HG03460 (cell line): ENCODE data around the gene GUK1.

Source experiments
- ATAC-seq: cut with Tn5 transposase; IDR thresholded peaks from one replicate; pipeline ENCODE4 v1.9.1; 2021; ENCODE audit not compliant: unreplicated experiment

GUK1 gene

DNA sequence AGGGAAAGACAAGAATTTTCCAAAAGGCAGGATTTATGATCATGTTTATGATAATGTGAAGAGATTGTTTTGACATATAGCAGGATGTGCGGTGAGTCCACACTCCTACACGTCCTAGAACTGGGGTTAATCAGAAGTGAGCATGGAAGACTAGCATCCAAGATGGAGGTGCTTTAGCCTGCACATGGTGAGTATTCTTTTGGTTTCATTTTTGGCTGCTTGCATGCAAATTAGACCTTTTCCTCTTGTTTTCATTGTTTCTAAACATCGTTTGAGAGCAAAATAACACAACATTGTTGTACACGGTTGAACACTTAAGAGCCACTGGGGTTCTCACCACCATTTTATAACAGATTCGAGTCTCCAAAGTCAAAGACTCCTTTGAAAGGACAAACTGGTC, 14.9 kb upstream of the GUK1 start:
- ATAC-seq: no peak

DNA sequence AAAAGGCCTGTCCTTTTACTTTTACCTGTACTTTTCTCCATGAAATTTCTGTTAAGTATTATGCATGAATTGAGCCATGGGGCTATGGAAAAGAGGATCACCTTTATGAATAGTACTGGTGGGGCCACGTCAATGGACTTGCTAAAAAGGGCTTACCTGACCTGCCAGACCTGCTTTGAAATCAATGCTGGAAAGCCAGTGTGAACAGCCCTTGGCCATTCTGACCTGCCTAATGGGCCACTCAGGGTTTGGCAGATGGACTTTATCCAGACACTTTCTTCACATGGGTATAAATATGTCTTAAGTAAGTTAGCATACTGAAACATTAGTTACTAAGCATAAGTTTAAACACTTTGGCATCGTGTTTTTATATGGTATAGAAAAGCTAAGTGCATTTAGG, 8.3 kb upstream of the GUK1 start:
- no peak for ATAC-seq

DNA sequence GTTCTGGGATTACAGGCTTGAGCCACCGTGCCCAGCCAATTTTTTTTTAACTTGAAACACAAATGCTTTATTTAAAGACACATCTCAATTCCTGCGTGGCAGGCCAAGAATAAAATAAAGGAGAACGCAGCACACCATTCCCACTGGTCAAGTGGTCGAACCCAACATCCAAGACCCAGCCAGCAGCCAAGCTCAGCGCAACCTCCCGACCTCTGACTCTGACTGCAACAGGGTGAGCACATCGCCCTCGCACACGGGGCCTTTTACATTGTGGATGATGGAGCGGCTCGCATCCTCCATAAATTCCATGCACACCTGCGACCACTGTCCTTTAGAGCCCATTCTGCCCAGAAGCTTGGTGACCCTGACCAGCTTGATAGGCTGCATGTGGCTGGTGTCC, 5.5 kb upstream of the GUK1 start:
- ATAC-seq: no peak

DNA sequence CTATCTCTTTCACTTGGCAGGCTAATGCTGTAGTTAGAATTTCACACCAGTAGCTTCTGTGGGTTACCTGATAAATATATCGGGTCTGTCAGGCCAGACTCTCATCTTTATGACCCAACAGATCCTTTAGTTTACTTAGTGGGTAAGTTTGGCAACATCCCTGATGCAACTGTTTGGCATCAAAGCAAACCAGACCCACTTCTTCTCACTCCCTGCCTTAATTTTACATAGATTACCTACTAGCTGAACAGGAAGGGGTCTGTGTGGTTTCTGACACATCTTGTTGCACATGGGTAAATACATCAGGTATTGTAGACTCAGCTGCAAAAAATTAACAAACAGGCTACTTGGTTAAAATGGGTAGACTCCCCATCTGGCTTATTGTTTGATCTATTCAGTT, 3.2 kb upstream of the GUK1 start:
- ATAC-seq: no peak

DNA sequence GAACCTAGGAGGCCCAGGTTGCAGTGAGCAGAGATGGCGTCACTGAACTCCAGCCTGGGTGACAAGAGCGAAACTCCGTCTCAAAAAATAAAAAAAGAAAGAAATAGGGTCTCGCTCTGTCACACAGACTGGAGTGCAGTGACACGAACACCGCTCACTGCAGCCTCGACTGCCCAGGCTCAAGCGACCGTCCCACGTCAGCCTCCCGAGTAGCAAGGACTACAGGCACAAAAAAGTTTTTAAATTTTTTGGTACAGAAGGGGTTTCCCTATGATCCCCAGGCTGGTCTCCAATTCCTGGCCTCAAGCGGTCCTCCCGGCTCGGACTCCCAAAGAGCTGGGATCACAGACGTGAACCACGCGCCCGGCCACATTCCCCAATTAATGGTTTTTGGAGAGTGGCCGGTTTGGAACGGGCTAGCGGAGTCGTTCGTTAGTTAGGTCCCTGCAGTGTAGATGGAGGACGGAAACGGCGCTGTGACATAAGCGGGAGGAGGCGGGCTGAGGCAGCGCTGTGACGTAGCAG, 611 bp upstream of the GUK1 start:
- no peak for ATAC-seq

DNA sequence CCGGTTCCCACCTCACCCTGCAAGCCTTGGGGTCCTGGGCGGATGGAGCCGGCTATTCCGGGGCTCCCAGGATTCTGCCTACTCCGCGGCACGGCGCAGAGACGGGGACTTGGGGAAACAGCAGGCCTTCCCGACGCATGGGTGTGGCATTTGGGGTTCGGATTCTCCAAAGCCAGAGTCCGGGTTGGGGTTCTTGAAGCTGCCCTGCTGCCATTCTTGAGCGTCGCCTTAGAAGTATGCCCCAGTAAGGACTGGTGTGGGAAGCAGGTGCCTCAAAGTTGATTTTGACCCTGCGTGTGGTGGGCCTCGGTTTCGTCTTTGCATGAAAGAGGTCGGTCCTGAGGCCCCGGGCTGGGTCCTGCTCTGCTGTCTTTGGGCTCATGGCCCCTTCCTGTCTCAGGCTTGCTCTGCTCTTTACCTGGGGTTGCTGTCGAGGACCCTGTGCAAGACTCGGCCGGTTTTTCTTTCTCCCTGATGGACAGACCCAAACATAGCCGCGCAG, 696 bp downstream of the GUK1 start:
- no peak for ATAC-seq

DNA sequence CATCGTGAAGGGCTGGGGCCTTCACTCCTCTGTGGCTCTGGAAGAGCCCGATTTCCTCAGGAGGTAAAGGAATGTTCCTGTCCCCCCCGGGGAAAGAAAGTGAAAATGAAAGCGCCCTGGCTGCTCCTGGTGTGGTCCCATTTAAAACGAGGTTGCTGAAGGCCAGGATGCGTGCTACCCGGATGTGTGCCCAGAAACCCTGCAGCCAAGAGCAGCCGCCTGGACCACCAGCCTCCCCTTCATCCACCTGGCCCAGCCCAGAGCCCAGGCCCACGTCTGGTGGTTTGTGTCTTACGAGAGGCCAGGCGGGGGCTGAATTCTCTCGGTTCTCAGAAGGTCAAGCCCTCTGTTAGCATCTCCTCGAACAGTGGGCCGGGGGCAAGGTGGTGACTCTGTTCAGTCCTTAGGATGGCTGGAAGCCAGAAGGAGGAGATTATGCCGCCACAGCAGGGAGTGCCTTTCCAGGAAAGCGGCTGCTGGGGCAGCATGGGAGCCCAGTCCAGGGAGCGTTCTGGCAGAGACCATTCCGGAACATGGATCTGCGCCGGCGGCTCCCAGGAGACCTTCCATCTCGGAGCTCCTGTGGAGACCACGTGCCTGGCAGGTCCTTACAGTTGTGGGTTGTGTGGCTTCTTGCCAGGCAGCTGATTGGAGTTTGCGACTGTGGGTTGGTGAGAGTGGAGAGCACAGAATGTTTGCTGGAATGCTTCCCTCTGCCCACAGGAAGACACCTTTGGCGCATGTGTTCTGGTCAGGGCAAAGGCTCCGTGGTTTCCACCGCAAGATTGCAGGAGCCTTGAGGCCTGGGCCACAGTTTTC, 1.4 kb downstream of the GUK1 start:
- no peak for ATAC-seq

DNA sequence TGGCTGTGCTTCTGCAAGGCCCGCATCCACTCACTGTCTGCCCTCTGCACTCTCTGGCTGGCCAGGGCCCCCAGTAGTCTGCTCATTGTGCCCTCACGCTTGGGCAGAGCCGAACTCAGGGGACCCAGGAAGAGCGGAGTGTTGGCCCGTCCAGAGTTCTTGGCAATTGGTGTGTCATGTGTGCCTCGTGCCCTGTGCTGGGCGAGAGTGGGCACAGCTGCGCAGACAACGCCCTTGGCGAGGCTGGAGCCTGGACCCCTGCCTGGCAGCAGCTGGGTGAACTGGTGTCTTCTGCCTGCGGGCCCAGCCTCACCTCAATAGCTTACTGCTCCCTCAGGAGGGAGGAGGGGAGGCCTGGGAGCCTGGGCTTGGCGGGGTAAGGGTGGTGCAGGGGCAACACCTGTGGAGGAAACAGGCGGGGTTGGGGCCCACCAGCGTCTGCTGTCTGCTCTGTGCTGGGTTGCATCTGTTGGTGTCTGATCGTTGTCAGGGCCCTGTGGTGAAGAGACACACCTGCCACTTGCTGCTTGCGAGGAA, 2.1 kb downstream of the GUK1 start:
- no peak for ATAC-seq

DNA sequence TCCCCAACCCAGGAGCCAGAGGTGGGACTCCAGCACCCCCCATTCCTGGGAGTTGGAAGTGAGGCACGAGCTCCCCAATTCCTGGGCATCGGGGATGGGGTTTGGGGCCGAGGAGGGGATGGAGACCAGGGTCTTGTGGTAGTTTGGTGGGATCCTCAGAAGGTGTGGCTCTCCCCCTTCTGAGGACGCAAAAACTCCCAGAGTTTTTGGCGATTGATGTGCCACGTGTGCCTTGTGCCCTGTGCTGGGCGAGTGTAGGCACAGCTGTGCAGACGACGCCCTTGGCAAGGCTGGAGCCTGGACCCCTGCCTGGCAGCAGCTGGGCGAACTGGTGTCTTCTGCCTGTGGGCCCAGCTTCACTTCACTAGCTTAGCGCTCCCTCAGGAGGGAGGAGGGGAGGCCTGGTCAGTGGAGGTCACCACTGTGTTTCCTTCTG, 2.6 kb downstream of the GUK1 start:
- ATAC-seq: no peak

DNA sequence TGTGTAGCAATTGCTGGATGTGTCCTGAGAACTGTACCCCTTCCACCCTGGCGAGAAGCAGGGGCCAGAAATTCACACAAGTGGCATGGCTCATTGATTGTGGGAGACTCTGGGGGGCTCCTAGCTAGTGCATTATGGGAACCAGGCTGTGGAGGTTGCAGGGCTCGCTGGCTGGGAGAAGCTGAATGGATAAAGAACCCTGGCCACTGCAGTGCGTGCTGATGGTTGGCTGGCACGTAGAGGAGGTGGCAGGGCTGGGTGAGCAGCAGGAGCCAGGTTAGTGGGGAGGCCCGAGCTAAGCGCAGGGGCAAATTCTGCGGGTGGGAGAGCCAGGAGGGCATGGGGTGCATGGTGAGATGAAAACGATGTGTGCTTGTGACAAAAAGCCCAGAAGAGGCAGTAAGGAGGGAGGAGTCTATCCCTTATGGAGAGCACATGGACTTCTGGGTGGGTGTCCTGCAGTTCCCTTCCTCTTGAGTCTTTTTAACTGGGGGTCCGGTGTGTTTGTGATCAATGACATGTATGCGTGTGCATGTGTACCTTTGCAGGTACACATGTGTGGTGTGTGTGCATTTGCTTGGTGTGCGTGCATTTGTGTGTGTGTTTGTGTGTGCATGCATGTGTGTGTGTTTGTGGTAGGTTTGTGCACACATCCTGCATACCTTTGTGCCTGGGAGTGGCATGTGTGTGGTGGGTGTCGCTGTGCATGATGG, 3.6 kb downstream of the GUK1 start:
- no peak for ATAC-seq

DNA sequence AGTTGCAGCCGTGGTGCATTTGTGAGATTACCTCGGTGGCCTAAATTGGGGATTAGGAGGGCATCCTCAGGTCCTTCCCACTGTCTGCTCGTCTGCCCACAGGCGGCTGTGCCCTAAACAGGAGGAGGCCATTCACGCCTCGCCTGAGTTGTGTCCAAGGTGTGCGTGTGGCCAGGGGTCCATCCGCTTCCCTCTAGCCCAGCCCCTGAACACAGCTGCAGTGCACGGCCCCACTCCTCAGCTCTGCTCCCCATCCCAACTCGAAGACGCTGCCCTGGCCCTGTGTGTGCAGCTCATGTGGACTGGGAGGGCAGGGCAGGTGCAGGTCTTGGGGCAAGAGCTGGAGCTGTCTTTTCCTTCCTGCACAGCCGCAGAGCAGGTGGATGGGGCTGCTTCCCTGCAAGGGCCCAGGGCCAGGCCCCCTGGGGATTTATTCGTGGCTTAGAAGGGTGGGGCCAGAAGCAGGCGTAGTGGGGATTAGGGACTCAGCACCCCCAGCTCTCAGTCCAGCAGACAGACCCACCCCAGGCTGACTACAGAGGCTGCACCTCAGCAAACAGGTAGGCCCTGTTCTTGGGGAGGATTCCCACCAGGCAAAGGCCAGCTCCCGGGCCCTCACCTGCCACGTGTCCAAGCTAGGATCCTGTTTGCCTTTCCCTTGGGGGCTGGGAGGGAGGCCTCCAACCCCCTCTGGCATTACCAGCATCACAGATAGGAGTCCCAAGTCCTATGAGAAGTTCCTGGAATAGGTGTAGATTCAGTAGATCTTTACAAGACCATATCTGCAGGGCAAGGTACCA, 4.3 kb downstream of the GUK1 start:
- ATAC-seq: no peak

DNA sequence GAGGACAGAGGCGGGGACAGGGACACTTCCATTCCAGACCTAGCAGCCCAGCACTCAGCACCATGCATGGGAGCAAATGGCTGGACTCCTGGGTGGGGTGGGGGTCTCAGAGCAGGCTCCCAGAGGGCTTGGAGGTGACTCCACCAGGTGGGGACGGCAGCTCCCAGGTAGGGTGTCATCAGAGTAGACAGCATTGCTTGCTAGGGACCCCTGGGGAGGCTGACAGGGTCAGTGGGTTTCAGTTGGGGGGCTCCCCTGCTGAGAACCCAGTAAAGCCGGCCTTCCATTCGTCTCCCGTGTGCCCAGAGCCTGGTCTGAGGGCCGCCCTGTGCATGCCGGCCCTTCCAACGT, 4.9 kb downstream of the GUK1 start:
- no peak for ATAC-seq

DNA sequence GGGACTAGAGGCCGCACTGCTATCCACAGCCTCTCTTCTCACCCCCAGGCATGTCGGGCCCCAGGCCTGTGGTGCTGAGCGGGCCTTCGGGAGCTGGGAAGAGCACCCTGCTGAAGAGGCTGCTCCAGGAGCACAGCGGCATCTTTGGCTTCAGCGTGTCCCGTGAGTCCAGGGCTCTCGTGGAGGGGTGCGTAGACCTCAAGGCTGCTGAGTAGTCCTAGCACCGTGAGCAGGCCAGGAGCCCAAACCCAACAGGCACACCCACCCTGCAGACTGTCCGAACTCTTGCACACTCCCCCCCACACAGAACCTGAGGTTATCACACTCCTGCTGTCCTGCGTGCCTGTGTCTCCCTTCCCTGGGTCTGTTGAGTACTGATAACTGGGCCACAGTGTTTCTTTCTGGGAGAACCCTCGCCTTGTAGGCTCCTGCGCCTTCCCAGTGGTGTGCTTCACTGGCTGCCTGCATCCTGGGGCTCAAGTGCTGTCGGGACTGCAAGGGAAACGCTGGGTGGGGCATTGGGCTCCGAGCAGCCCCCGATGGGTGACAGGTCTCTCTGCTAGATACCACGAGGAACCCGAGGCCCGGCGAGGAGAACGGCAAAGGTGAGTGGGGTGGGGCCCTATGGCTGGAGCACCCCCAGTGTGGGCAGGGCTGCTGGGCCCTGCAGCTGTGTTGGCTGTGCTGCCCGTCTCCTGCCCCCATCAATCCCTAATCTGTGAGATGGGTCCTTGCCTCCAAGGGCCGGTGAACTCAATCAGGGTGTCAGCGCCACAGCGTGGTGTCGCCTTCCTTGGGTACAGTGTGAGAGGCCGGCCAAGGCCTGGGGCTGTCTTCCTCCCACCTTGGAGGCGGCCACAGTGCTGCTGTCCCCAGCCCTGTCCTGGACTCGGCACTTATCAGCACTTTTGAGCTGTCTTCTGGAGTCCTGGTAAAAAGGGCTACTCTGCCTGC, 5.7 kb downstream of the GUK1 start:
- no peak for ATAC-seq

DNA sequence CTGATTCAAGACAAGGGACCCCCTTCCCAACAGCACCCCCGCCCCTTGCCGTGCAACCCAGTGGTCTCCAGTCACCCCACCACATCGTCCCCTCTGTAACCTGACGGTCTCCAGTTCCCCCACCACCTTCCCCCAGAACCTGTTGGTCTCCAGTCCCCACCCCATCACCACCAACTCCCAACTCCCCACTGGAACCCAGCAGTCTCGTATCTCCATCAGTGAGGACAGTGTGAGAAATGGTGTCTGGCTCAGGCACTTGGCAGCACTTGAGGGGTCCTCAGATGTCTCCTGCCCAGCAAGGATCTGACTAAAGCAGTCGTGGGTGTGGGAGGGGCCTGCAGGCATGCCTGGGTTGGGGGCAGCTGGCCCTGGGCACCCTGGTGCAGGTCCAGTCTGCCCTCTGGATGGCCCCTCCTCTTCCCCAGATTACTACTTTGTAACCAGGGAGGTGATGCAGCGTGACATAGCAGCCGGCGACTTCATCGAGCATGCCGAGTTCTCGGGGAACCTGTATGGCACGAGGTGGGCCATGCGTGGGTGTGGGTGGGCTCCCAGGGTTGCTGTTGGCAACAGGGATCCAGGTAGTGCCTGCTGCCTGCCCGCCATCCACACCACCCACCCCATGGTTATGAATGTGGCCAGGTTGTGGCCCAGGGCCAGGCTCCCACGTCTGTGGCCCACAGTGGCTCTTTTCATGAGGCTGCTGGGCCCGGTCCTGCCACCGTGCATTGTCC, 6.5 kb downstream of the GUK1 start:
- no peak for ATAC-seq

DNA sequence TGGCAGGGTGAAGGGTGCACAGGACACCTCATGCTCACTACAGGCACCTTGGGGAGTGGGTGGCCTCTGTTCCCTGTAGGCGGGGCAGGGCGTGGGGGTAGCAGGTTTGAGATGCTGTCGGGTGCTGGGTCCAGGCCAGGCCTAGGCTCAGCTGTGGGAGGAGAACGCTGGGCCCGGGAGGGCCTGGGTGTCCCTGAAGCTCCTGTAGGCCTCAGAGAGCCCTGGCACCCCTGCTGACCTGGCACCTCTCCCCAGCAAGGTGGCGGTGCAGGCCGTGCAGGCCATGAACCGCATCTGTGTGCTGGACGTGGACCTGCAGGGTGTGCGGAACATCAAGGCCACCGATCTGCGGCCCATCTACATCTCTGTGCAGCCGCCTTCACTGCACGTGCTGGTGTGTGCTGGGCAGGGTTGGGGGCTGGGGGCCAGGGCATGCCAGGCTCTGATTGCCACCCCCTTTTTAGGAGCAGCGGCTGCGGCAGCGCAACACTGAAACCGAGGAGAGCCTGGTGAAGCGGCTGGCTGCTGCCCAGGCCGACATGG, 7.1 kb downstream of the GUK1 start:
- no peak for ATAC-seq

DNA sequence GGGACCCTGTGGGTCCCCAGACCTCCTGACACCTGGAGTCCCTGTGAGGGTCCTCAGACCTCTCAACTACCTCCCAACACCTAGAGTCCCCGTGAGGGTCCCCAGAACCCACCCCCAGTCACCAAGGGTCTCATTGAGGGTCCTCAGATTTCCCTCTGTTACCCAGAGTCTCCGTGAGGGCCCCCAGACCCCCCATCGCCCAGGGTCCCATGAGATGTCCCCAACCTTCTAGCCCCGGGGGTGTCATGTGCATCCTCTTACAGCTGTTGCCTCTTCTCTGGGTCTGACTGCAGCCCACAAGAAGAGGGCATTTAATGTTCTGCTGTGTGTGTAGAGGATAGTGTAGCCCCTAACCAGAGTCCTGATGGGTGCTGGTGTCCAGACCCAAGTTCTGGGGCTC, 7.7 kb downstream of the GUK1 start:
- no peak for ATAC-seq

DNA sequence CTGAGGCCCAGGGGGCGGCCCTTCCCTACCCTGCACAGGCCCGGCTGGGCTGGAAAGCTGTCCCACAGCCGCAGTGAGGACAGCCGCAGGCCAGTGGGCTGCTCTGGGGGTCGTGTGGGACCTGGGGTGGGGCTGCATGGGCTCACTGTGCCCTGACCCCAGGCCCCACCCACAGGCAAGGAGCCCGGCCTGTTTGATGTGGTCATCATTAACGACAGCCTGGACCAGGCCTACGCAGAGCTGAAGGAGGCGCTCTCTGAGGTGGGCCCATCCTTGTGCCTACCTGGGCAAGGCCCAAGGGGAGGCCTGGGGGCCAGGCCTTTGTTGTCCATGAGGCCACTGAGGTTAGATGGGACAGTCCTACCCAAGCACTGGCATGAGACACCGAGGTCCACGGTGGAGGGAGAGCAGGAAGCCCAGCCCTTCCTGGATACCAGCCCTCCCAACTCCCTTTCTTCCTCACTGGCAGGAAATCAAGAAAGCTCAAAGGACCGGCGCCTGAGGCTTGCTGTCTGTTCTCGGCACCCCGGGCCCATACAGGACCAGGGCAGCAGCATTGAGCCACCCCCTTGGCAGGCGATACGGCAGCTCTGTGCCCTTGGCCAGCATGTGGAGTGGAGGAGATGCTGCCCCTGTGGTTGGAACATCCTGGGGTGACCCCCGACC, 8.2 kb downstream of the GUK1 start:
- no peak for ATAC-seq

DNA sequence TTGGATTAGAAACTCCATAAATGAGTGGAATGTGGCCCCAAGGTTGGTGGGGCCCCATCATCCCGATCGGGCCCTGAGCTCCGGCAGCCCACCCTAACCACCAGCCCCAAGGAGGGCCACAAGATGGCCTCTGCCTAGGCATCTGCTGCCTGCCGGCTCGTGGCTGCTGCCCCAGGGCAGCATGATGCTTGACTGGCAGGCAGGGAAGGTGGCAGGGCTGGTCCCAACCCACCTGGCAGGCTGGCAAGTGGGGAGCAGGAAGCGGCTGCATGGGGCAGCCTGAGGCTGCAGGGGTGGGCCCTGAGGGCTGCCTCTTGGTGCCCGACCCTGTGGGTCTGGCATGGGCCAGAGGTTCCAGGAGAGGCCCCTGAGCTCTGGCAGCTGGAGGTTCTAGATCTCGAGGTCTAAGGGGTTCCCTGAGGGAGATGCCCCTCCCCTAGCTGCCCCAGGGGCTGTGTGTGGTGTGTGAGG, 8.9 kb downstream of the GUK1 start:
- no peak for ATAC-seq
